SH-SY5Y (cell line): Measurements from ENCODE around the gene OAS2.

ENCODE experiments used
- GATA2 ChIP-seq: IDR thresholded peaks from 2 replicates; pipeline ENCODE4 v1.6.1; 2011; ENCODE audit warnings: mild to moderate bottlenecking, low read depth, low read length
- GATA3 ChIP-seq: IDR thresholded peaks from 2 replicates; pipeline ENCODE4 v1.6.1; 2011; ENCODE audit warnings: low read depth, mild to moderate bottlenecking, low read length, moderate library complexity

DNA sequence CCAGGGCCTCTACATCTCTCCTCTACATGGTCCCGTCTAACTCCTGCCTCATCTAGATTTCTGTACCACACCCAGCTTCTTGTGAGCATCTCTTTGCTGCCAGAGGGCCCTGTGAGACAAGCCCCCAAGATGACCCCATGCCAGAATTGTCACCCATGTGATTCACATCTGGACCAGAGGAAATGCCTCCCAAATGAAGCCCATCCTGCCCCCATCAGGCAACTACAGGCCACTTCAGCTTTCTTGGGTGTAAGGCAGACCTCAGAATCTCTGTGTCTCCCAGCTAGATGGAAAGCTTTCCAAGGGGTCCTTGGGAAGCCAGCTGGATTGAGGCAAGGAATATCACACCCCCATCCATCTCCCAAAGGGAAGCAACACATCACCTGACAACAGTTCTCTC is 49.3 kb upstream of the OAS2 start:
- TF ChIP-seq GATA3, result no peak
- TF ChIP-seq GATA2, result no peak
